Stomach (tissue), 4 donors: ENCODE results near the gene AGFG1.

ENCODE experiments used
- CTCF ChIP-seq, 7 experiments: fragments of 450-650 bp in 4 of 7; fragments of 200-600 bp in 3 of 7; sonication (generic) in 3 of 7; IDR thresholded peaks; one replicate each; pipeline ENCODE4 v1.5.1; 2016 to 2019; ENCODE audit warnings: antibody characterized with exemption in 7 of 7, control low read depth in 2 of 7, mild to moderate bottlenecking in 1 of 7
- EP300 ChIP-seq: sonication (generic); formaldehyde crosslinking; IDR thresholded peaks from one replicate; pipeline ENCODE4 v1.6.1; 2017; ENCODE audit warnings: antibody characterized with exemption
- POLR2A ChIP-seq, 4 donors: fragments of 450-650 bp; IDR thresholded peaks; one replicate each; pipeline ENCODE4 v1.6.1; 2016; ENCODE audit warnings: antibody characterized with exemption in 4 of 4, control low read depth in 2 of 4, mild to moderate bottlenecking in 1 of 4, moderate library complexity in 1 of 4
- POLR2AphosphoS5 ChIP-seq, 3 donors: sonication (generic); formaldehyde crosslinking; IDR thresholded peaks; one replicate each; pipeline ENCODE4 v1.6.1; 2016; ENCODE audit warnings: antibody characterized with exemption in 3 of 3

GRCh38 chr2:227504700-227505099 lies 32.7 kb downstream of the AGFG1 start:
- no peak for TF ChIP-seq POLR2A (IDR thresholded peaks at IDR 0.05)
- no peak for TF ChIP-seq CTCF (IDR thresholded peaks at IDR 0.05)
- TF ChIP-seq EP300: no peak
- no peak for TF ChIP-seq POLR2AphosphoS5 (IDR thresholded peaks at IDR 0.05)
